ENCODE measurements around the gene B4GALT2. TPM values are rescaled to one million over a fixed set of nuclear protein-coding genes. Genes with fewer than 3 reads are reported as not detected.

The B4GALT2 gene
- total and polyA plus RNA-seq, 9 of the 15 experiments (the other 6 are each of a cell fraction or from before 2014, with no cell fraction given): 1.3 to 86.8 (median 43.8) TPM

- TF ChIP-seq AFF1 (IDR thresholded peaks at IDR 0.05; ENCODE audit: low read depth in 1 of 2, partially characterized antibody in 2 of 2) (no peak), ZNF146 (CRISPR knock-in tag; IDR thresholded peaks at IDR 0.05; ENCODE audit: unreplicated experiment) (peak; percentile 8), ZNF444 (CRISPR knock-in tag; IDR thresholded peaks at IDR 0.05) (no peak), ETV5 (CRISPR knock-in tag; IDR thresholded peaks at IDR 0.05; ENCODE audit: low read depth) (peak; percentile 48; the same call in 1 of the 2 replicates), KLF13 (tag; IDR thresholded peaks at IDR 0.05; ENCODE audit: borderline replicate concordance, low read depth) (peak; percentile 66; the same call in 1 of the 2 replicates), HDGF (IDR thresholded peaks at IDR 0.05) (no peak), POLR2AphosphoS2 (IDR thresholded peaks at IDR 0.05; ENCODE audit: low read length) (peak; percentile 85; the same call in 1 of the 2 replicates), ARID1B (IDR thresholded peaks at IDR 0.05) (no peak; the same call in 1 of the 2 replicates)
- TF ChIP-seq, protein P1, sequence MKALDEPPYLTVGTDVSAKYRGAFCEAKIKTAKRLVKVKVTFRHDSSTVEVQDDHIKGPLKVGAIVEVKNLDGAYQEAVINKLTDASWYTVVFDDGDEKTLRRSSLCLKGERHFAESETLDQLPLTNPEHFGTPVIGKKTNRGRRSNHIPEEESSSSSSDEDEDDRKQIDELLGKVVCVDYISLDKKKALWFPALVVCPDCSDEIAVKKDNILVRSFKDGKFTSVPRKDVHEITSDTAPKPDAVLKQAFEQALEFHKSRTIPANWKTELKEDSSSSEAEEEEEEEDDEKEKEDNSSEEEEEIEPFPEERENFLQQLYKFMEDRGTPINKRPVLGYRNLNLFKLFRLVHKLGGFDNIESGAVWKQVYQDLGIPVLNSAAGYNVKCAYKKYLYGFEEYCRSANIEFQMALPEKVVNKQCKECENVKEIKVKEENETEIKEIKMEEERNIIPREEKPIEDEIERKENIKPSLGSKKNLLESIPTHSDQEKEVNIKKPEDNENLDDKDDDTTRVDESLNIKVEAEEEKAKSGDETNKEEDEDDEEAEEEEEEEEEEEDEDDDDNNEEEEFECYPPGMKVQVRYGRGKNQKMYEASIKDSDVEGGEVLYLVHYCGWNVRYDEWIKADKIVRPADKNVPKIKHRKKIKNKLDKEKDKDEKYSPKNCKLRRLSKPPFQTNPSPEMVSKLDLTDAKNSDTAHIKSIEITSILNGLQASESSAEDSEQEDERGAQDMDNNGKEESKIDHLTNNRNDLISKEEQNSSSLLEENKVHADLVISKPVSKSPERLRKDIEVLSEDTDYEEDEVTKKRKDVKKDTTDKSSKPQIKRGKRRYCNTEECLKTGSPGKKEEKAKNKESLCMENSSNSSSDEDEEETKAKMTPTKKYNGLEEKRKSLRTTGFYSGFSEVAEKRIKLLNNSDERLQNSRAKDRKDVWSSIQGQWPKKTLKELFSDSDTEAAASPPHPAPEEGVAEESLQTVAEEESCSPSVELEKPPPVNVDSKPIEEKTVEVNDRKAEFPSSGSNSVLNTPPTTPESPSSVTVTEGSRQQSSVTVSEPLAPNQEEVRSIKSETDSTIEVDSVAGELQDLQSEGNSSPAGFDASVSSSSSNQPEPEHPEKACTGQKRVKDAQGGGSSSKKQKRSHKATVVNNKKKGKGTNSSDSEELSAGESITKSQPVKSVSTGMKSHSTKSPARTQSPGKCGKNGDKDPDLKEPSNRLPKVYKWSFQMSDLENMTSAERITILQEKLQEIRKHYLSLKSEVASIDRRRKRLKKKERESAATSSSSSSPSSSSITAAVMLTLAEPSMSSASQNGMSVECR (CRISPR knock-in tag; IDR thresholded peaks at IDR 0.05): peak; percentile 87
- TF ChIP-seq, protein P2, sequence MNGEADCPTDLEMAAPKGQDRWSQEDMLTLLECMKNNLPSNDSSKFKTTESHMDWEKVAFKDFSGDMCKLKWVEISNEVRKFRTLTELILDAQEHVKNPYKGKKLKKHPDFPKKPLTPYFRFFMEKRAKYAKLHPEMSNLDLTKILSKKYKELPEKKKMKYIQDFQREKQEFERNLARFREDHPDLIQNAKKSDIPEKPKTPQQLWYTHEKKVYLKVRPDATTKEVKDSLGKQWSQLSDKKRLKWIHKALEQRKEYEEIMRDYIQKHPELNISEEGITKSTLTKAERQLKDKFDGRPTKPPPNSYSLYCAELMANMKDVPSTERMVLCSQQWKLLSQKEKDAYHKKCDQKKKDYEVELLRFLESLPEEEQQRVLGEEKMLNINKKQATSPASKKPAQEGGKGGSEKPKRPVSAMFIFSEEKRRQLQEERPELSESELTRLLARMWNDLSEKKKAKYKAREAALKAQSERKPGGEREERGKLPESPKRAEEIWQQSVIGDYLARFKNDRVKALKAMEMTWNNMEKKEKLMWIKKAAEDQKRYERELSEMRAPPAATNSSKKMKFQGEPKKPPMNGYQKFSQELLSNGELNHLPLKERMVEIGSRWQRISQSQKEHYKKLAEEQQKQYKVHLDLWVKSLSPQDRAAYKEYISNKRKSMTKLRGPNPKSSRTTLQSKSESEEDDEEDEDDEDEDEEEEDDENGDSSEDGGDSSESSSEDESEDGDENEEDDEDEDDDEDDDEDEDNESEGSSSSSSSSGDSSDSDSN (IDR thresholded peaks at IDR 0.05; ENCODE audit: borderline replicate concordance in 1 of 2, low read depth in 2 of 2, low read length in 2 of 2): no peak
- TF ChIP-seq, protein P3, sequence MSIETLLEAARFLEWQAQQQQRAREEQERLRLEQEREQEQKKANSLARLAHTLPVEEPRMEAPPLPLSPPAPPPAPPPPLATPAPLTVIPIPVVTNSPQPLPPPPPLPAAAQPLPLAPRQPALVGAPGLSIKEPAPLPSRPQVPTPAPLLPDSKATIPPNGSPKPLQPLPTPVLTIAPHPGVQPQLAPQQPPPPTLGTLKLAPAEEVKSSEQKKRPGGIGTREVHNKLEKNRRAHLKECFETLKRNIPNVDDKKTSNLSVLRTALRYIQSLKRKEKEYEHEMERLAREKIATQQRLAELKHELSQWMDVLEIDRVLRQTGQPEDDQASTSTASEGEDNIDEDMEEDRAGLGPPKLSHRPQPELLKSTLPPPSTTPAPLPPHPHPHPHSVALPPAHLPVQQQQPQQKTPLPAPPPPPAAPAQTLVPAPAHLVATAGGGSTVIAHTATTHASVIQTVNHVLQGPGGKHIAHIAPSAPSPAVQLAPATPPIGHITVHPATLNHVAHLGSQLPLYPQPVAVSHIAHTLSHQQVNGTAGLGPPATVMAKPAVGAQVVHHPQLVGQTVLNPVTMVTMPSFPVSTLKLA (conservative IDR thresholded peaks at IDR 0.05): peak; percentile 98 to 99
These were observed 12.6 kb downstream of the B4GALT2 start, which contains the start of gene CCDC24 (continued) for GRCh38 chr1:43991476-43992231.

Measured in K562 (cell line).